ENCODE data around the gene GSG1L.

DNA sequence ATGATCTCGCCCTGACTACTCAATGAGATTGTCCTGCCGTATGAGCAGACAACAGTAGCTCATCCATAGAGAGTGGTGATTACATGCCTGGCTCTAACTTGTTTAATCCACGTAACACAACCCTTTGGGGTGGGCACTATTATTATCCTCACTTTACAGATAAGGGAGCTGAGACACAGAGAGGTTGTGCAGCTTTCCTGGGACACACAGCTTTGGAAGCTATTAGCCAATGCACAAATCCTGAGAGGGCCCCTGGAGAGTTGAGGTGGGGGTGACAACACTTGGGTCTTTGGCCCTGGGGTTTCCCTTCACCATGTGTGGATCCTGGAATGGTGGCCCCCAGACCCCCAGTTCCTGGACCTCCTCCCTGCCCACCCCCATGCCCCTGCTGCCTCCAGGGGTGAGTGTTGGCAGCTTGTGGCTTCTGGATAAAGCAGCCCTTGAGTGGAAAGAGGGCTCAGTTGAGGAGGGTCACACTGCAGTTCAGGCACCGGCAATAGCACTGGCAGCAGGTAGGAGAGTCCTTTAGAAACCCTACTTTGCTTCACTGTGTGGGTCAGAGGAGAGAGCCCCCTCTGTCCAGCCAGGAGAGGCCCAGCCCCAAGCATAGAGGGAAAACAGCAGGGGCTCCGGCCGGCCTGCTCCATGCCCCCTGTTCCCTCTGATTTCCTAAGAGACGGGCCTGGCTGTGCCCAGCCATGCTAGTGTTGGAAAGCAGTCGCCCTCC is 282.9 kb downstream of the GSG1L start:
- TF ChIP-seq CTCF (IDR thresholded peaks at IDR 0.05; ENCODE audit: insufficient read depth, low read length) (no peak), POLR2AphosphoS5 (IDR thresholded peaks at IDR 0.05; ENCODE audit: low read depth) (no peak)

All from HL-60 (cell line).